Measurements from ENCODE around the gene ASS1.

DNA sequence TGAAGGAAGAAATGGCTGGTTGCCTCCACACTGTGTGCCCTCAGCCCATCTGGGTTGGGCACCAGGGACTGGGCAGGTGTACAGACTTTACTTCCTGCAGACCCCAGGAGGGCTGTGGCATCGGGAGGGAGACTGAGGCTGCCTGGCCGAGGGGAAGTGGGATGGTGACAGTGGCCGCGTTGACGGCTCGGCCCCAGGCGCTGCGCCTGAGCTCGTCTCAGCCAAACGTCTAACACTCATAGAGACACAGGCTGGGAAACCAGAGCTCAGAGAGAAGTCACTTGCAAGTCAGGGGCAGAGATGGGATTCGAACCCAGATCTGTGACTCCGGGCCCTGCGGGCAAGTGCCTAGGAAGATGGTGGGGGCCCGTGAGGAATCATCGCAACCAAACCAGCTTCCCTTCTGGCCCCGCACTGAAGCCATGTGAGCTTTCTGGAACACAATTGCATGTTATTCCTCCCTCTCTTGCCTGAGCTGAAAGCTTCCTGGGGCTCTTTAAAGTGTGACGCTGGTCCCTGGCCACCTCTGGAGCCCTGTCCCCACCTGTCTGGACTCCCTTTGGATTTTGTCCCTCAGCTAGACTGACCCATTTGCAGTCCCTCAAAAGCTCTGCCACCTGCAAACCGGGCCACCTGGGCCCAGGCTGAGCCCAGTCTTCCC, 81.6 kb downstream of the ASS1 start:
- TF ChIP-seq POLR2A (IDR thresholded peaks at IDR 0.05; ENCODE audit: low read depth, low read length) (no peak), TAF1 (IDR thresholded peaks at IDR 0.05; ENCODE audit: low read depth, low read length) (no peak), POLR2AphosphoS5 (IDR thresholded peaks at IDR 0.05; ENCODE audit: low read depth, low read length) (no peak), SPI1 (IDR thresholded peaks at IDR 0.05; ENCODE audit: low read depth, low read length) (no peak), PAX5 (IDR thresholded peaks at IDR 0.05; ENCODE audit: insufficient read depth, low read length, severe bottlenecking) (no peak), POU2F2 (IDR thresholded peaks at IDR 0.05; ENCODE audit: low read depth, low read length) (no peak)
